ENCODE results near the gene TEX10. TPM values are rescaled to one million over a fixed set of nuclear protein-coding genes. Genes with fewer than 3 reads are reported as not detected.

Gene TEX10
- total RNA-seq, 1 donor from 2014 or later: 33.4 TPM

- Histone ChIP-seq H3K4me3 (ENCODE audit: low read depth, low read length) (no peak overlapping the region), H3K36me3 (ENCODE audit: control insufficient read depth, insufficient read depth, low read length) (peaks cover 2% of the 10 kb centered on the region), H3K27me3 (ENCODE audit: control insufficient read depth, insufficient read depth, low read length) (no peaks in the 10 kb centered on the region)
- TF ChIP-seq CTCF (IDR thresholded peaks at IDR 0.05; ENCODE audit: insufficient read depth, low read length, poor library complexity, severe bottlenecking): no peak
- no peak for DNase-seq (ENCODE audit: low read depth)
Measured at GRCh38 chr9:100282388-100282719, 70.4 kb downstream of the TEX10 start.

GRCh38 chr9:100281676-100282387, 70.9 kb downstream of the TEX10 start:
- DNase-seq (ENCODE audit: low read depth): no peak
- peaks cover 2% of the 10 kb centered on the region for H3K36me3 ChIP-seq (ENCODE audit: control insufficient read depth, insufficient read depth, low read length)
- TF ChIP-seq CTCF (IDR thresholded peaks at IDR 0.05; ENCODE audit: insufficient read depth, low read length, poor library complexity, severe bottlenecking): no peak
- no peaks in the 10 kb centered on the region for H3K27me3 ChIP-seq (ENCODE audit: control insufficient read depth, insufficient read depth, low read length)
- H3K4me3 ChIP-seq (ENCODE audit: low read depth, low read length): no peak overlapping the region

- TF ChIP-seq CTCF (IDR thresholded peaks at IDR 0.05; ENCODE audit: insufficient read depth, low read length, poor library complexity, severe bottlenecking): no peak
- no peak for DNase-seq (ENCODE audit: low read depth)
- H3K4me3 ChIP-seq (ENCODE audit: low read depth, low read length): no peak overlapping the region
- no peaks in the 10 kb centered on the region for H3K27me3 ChIP-seq (ENCODE audit: control insufficient read depth, insufficient read depth, low read length)
- peaks cover 2% of the 10 kb centered on the region for H3K36me3 ChIP-seq (ENCODE audit: control insufficient read depth, insufficient read depth, low read length)
Measured at GRCh38 chr9:100281066-100281465, 71.7 kb downstream of the TEX10 start.

GRCh38 chr9:100277166-100277979, 75.4 kb downstream of the TEX10 start:
- DNase-seq (ENCODE audit: low read depth): peak; percentile 34
- no peaks in the 10 kb centered on the region for H3K27me3 ChIP-seq (ENCODE audit: control insufficient read depth, insufficient read depth, low read length)
- no peak for TF ChIP-seq CTCF (IDR thresholded peaks at IDR 0.05; ENCODE audit: insufficient read depth, low read length, poor library complexity, severe bottlenecking)
- peaks cover 1% of the 10 kb centered on the region for H3K36me3 ChIP-seq (ENCODE audit: control insufficient read depth, insufficient read depth, low read length)
- no peak overlapping the region for H3K4me3 ChIP-seq (ENCODE audit: low read depth, low read length)

GRCh38 chr9:100269656-100270055, 83.1 kb downstream of the TEX10 start:
- H3K27me3 ChIP-seq (ENCODE audit: control insufficient read depth, insufficient read depth, low read length): no peaks in the 10 kb centered on the region

More at GRCh38 chr9:100269656-100270055, 83.1 kb downstream of the TEX10 start:
- peaks cover 1% of the 10 kb centered on the region for H3K36me3 ChIP-seq (ENCODE audit: control insufficient read depth, insufficient read depth, low read length)
- no peak for DNase-seq (ENCODE audit: low read depth)
- H3K4me3 ChIP-seq (ENCODE audit: low read depth, low read length): no peak overlapping the region
- TF ChIP-seq CTCF (IDR thresholded peaks at IDR 0.05; ENCODE audit: insufficient read depth, low read length, poor library complexity, severe bottlenecking): no peak
